Body of pancreas (tissue), 4 donors: ENCODE measurements around the gene CDHR1.

ENCODE experiments used
- CTCF ChIP-seq, 7 experiments: fragments of 450-650 bp in 4 of 7; fragments of 200-600 bp in 3 of 7; sonication (generic) in 3 of 7; IDR thresholded peaks; one replicate each; pipeline ENCODE4 v1.5.1; 2016 to 2019; ENCODE audit warnings: antibody characterized with exemption in 7 of 7
- POLR2A ChIP-seq, 3 donors: fragments of 450-650 bp; IDR thresholded peaks; one replicate each; pipeline ENCODE4 v1.6.1; 2016; ENCODE audit warnings: antibody characterized with exemption in 3 of 3, mild to moderate bottlenecking in 2 of 3

- TF ChIP-seq CTCF (IDR thresholded peaks at IDR 0.05) = no peak
- TF ChIP-seq POLR2A (IDR thresholded peaks at IDR 0.05) = no peak
These were observed 44.5 kb upstream of the CDHR1 start for GRCh38 chr10:84149854-84150253.
